ENCODE results near the gene MRPS14. TPM values are rescaled to one million over a fixed set of nuclear protein-coding genes. Genes with fewer than 3 reads are reported as not detected.

The MRPS14 gene
- total RNA-seq, 1 donor from 2014 or later: 27.5 TPM

- H3K27ac ChIP-seq: no peak overlapping the region
- no peaks in the 10 kb centered on the region for H3K27me3 ChIP-seq (ENCODE audit: low read depth)
- no peaks in the 10 kb centered on the region for H3K9me3 ChIP-seq
- intact Hi-C loops (cut with DNase I): no loop called here
- H3K4me1 ChIP-seq: peaks cover 24% of the 10 kb centered on the region
- no peak overlapping the region for H3K4me3 ChIP-seq
- TF ChIP-seq CTCF (IDR thresholded peaks at IDR 0.05): no peak
- no peak for DNase-seq
- peaks cover 34% of the 10 kb centered on the region for H3K36me3 ChIP-seq
- ATAC-seq: no peak
These were observed 48.5 kb downstream of the MRPS14 start for GRCh38 chr1:174974711-174975119.

GRCh38 chr1:174971902-174972301 lies 51.3 kb downstream of the MRPS14 start:
- TF ChIP-seq CTCF (IDR thresholded peaks at IDR 0.05): no peak
- no peak for ATAC-seq
- intact Hi-C loops (cut with DNase I): no loop called here
- DNase-seq: no peak
- peaks cover 11% of the 10 kb centered on the region for H3K36me3 ChIP-seq
- H3K9me3 ChIP-seq: no peaks in the 10 kb centered on the region
- no peaks in the 10 kb centered on the region for H3K27me3 ChIP-seq (ENCODE audit: low read depth)
- H3K4me3 ChIP-seq: no peak overlapping the region
- peaks cover 49% of the 10 kb centered on the region for H3K4me1 ChIP-seq
- peak overlapping the region; percentile 25 for H3K27ac ChIP-seq

GRCh38 chr1:174971466-174971865 lies 51.8 kb downstream of the MRPS14 start:
- DNase-seq (no peak), ATAC-seq (no peak)
- H3K4me3 ChIP-seq: no peak overlapping the region
- no peak for TF ChIP-seq CTCF (IDR thresholded peaks at IDR 0.05)
- H3K9me3 ChIP-seq: no peaks in the 10 kb centered on the region
- H3K27me3 ChIP-seq (ENCODE audit: low read depth): no peaks in the 10 kb centered on the region
- peaks cover 50% of the 10 kb centered on the region for H3K4me1 ChIP-seq
- intact Hi-C loops (cut with DNase I): no loop called here
- H3K27ac ChIP-seq: peak overlapping the region; percentile 25
- peaks cover 11% of the 10 kb centered on the region for H3K36me3 ChIP-seq

GRCh38 chr1:174969977-174970376 lies 53.2 kb downstream of the MRPS14 start:
- Histone ChIP-seq H3K4me3 (no peak overlapping the region), H3K27ac (no peak overlapping the region), H3K27me3 (ENCODE audit: low read depth) (no peaks in the 10 kb centered on the region), H3K36me3 (peaks cover 6% of the 10 kb centered on the region), H3K4me1 (peaks cover 64% of the 10 kb centered on the region), H3K9me3 (no peaks in the 10 kb centered on the region)
- intact Hi-C loops (cut with DNase I): no loop called here
- no peak for TF ChIP-seq CTCF (IDR thresholded peaks at IDR 0.05)
- ATAC-seq (no peak), DNase-seq (no peak)

- H3K27me3 ChIP-seq (ENCODE audit: low read depth): no peaks in the 10 kb centered on the region
- no peak overlapping the region for H3K4me3 ChIP-seq
- H3K36me3 ChIP-seq: no peaks in the 10 kb centered on the region
- no peaks in the 10 kb centered on the region for H3K9me3 ChIP-seq
- no peak for TF ChIP-seq CTCF (IDR thresholded peaks at IDR 0.05)
- DNase-seq (no peak), ATAC-seq (peak; percentile 23 to 37)
- H3K27ac ChIP-seq: peak overlapping the region; percentile 84
- intact Hi-C loops (cut with DNase I): no loop called here
- H3K4me1 ChIP-seq: peaks cover 76% of the 10 kb centered on the region
These were observed 54.4 kb downstream of the MRPS14 start for GRCh38 chr1:174968750-174969244.

Measured in lower lobe of right lung (tissue), 2 donors.